WTC11 (cell line): ENCODE results near the gene GTPBP1. TPM values are rescaled to one million over a fixed set of nuclear protein-coding genes. Genes with fewer than 3 reads are reported as not detected.

Source experiments
- ATAC-seq: fragments of 200-7000 bp; cut with Tn5 transposase; 2 replicates; pipeline ENCODE4 v1.10.0; 2021; ENCODE audit warnings: mild to moderate bottlenecking, moderate library complexity
- CTCF ChIA-PET: fragments of 300-600 bp; sonication (Branson Sonifier 250); formaldehyde crosslinking; loops from one replicate; lab custom pipeline; 2021; ENCODE audit warnings: antibody characterized with exemption; lab: Charles Lee
- POLR2A ChIA-PET: fragments of 350-600 bp; sonication (Branson Sonifier 250); formaldehyde crosslinking; loops from one replicate; lab custom pipeline; 2021; ENCODE audit warnings: antibody characterized with exemption; lab: Charles Lee
- DNase-seq: peaks from one replicate; pipeline ENCODE4 v3.0.0; 2021; ENCODE audit warnings: low spot score
- H3K27ac Mint-ChIP-seq: 2 replicates; pipeline ENCODE4 v1.8.0; 2021; ENCODE audit warnings: mixed read lengths
- H3K27me3 Mint-ChIP-seq: 2 replicates; pipeline ENCODE4 v1.8.0; 2021; ENCODE audit warnings: low read depth, mild to moderate bottlenecking, moderate library complexity, mixed read lengths
- H3K36me3 Mint-ChIP-seq: 2 replicates; pipeline ENCODE4 v1.8.0; 2021; ENCODE audit warnings: mixed read lengths
- H3K4me1 Mint-ChIP-seq: 2 replicates; pipeline ENCODE4 v1.8.0; 2022; ENCODE audit warnings: mixed read lengths
- H3K4me3 Mint-ChIP-seq: 2 replicates; pipeline ENCODE4 v1.8.0; 2021; ENCODE audit warnings: mild to moderate bottlenecking, moderate library complexity, mixed read lengths
- H3K9me3 Mint-ChIP-seq: 2 replicates; pipeline ENCODE4 v1.8.0; 2021; ENCODE audit warnings: mixed read lengths
- EMX1 ChIP-seq: fragments of 250-450 bp; sonication (Bioruptor Pico); IDR thresholded peaks from 2 replicates; pipeline ENCODE4 v1.8.0; 2021; ENCODE audit warnings: mild to moderate bottlenecking
- GABPB1 ChIP-seq: sonication (generic); formaldehyde crosslinking; IDR thresholded peaks from 2 replicates; pipeline ENCODE4 v1.8.1; 2023; ENCODE audit warnings: mild to moderate bottlenecking, missing genetic modification reagents
- KAT7 ChIP-seq: sonication (generic); formaldehyde crosslinking; IDR thresholded peaks from 2 replicates; pipeline ENCODE4 v1.8.1; 2023; ENCODE audit warnings: missing genetic modification reagents, mild to moderate bottlenecking, borderline replicate concordance
- MYBL2 ChIP-seq: sonication (generic); formaldehyde crosslinking; IDR thresholded peaks from 2 replicates; pipeline ENCODE4 v1.8.1; 2023; ENCODE audit warnings: mild to moderate bottlenecking, moderate library complexity, missing genetic modification reagents
- NR3C1 ChIP-seq: sonication (generic); formaldehyde crosslinking; conservative IDR thresholded peaks from 2 replicates; pipeline ENCODE4 v1.8.1; 2023; ENCODE audit warnings: low read depth, mild to moderate bottlenecking, missing genetic modification reagents
- PRDM15 ChIP-seq: sonication (generic); formaldehyde crosslinking; IDR thresholded peaks from 2 replicates; pipeline ENCODE4 v1.8.0; 2022; ENCODE audit warnings: missing genetic modification reagents
- STAT6 ChIP-seq: sonication (generic); formaldehyde crosslinking; conservative IDR thresholded peaks from 2 replicates; pipeline ENCODE4 v1.8.1; 2023; ENCODE audit warnings: mild to moderate bottlenecking, low read depth, missing genetic modification reagents, moderate library complexity
- TCF7 ChIP-seq: sonication (generic); formaldehyde crosslinking; IDR thresholded peaks from 2 replicates; pipeline ENCODE4 v1.8.0; 2022; ENCODE audit warnings: mild to moderate bottlenecking, low read depth, missing genetic modification reagents, moderate library complexity
- TEAD4 ChIP-seq: sonication (generic); formaldehyde crosslinking; IDR thresholded peaks from 2 replicates; pipeline ENCODE4 v1.8.0; 2022; ENCODE audit warnings: mild to moderate bottlenecking, missing genetic modification reagents
- ZBTB43 ChIP-seq: sonication (generic); formaldehyde crosslinking; IDR thresholded peaks from 2 replicates; pipeline ENCODE4 v1.8.1; 2023; ENCODE audit warnings: mild to moderate bottlenecking, missing genetic modification reagents
- ZNF219 ChIP-seq: sonication (generic); formaldehyde crosslinking; IDR thresholded peaks from 2 replicates; pipeline ENCODE4 v1.8.0; 2023; ENCODE audit warnings: missing genetic modification reagents, mild to moderate bottlenecking, borderline replicate concordance
- ZNF317 ChIP-seq: sonication (generic); formaldehyde crosslinking; IDR thresholded peaks from 2 replicates; pipeline ENCODE4 v1.8.1; 2023; ENCODE audit warnings: low read depth, mild to moderate bottlenecking, moderate library complexity, missing genetic modification reagents, borderline replicate concordance
- ZNF416 ChIP-seq: fragments of 250-450 bp; sonication (Bioruptor Pico); IDR thresholded peaks from 2 replicates; pipeline ENCODE4 v1.9.0; 2021; ENCODE audit warnings: mild to moderate bottlenecking, inconsistent platforms
- ZNF423 ChIP-seq: fragments of 250-450 bp; sonication (Bioruptor Pico); IDR thresholded peaks from 2 replicates; pipeline ENCODE4 v2.1.2; 2022; ENCODE audit warnings: mild to moderate bottlenecking, moderate library complexity
- ZSCAN18 ChIP-seq: fragments of 250-450 bp; sonication (Bioruptor Pico); IDR thresholded peaks from 2 replicates; pipeline ENCODE4 v2.1.2; 2022; ENCODE audit warnings: mild to moderate bottlenecking, moderate library complexity
- total RNA-seq: library from RNA; stranded (reverse); gene quantifications from 3 replicates; pipeline ENCODE4 v1.2.3, GENCODE V29; 2021
- TF ChIP-seq, protein P1 (sequence below): fragments of 250-450 bp; sonication (Bioruptor Pico); IDR thresholded peaks from 2 replicates; pipeline ENCODE4 v1.9.0; 2021; ENCODE audit warnings: moderate library complexity, mild to moderate bottlenecking, inconsistent platforms, borderline replicate concordance
- TF ChIP-seq, protein P2 (sequence below): sonication (generic); formaldehyde crosslinking; IDR thresholded peaks from 2 replicates; pipeline ENCODE4 v1.8.1; 2022; ENCODE audit warnings: missing genetic modification reagents, borderline replicate concordance

Gene GTPBP1
- total RNA-seq, 1 experiment from 2014 or later = 108 TPM

GRCh38 chr22:38755911-38756532 is 50.3 kb downstream of the GTPBP1 start, which contains the start of gene SUN2 (continued):
- TF ChIP-seq, protein P1, sequence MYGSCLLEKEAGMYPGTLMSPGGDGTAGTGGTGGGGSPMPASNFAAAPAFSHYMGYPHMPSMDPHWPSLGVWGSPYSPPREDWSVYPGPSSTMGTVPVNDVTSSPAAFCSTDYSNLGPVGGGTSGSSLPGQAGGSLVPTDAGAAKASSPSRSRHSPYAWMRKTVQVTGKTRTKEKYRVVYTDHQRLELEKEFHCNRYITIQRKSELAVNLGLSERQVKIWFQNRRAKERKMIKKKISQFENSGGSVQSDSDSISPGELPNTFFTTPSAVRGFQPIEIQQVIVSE = no peak
- TF ChIP-seq TCF7 (CRISPR knock-in tag) = no peak
- TF ChIP-seq NR3C1 (CRISPR knock-in tag) = no peak
- no peak for TF ChIP-seq ZSCAN18 (CRISPR knock-in tag)

GRCh38 chr22:38756711-38757463 is 51.1 kb downstream of the GTPBP1 start:
- H3K4me1 Mint-ChIP-seq = peaks cover 19% of the 10 kb centered on the region
- peak overlapping the region; percentile 20; the same call in 1 of the 2 replicates for H3K27ac Mint-ChIP-seq
- DNase-seq = no peak
- peaks cover 11% of the 10 kb centered on the region for H3K27me3 Mint-ChIP-seq
- POLR2A ChIA-PET = no interaction called here
- H3K36me3 Mint-ChIP-seq = no peaks in the 10 kb centered on the region
- ATAC-seq = no peak
- CTCF ChIA-PET = interaction anchor here (0.9 to 2.7 kb wide), 8 partner anchors 9 to 113 kb away, joined by 3 to 14 read pairs (median 4); no protein-coding TSS in a partner anchor
- TF ChIP-seq ZNF219 (no peak), ZNF317 (CRISPR knock-in tag) (no peak), ZNF416 (CRISPR knock-in tag) (no peak), TEAD4 (CRISPR knock-in tag) (no peak)
- no peaks in the 10 kb centered on the region for H3K9me3 Mint-ChIP-seq
- H3K4me3 Mint-ChIP-seq = peak overlapping the region; percentile 71

GRCh38 chr22:38757464-38757757 is 51.7 kb downstream of the GTPBP1 start:
- ChIA-PET POLR2A (no interaction called here), CTCF (interaction anchor here (1.4 to 2.7 kb wide), 4 partner anchors 9 to 24 kb away, joined by 3 to 14 read pairs (median 8); no protein-coding TSS in a partner anchor)
- H3K4me1 Mint-ChIP-seq = peaks cover 19% of the 10 kb centered on the region
- H3K4me3 Mint-ChIP-seq = no peak overlapping the region; the same call in 1 of the 2 replicates
- no peaks in the 10 kb centered on the region for H3K36me3 Mint-ChIP-seq
- DNase-seq (no peak), ATAC-seq (no peak)
- TF ChIP-seq KAT7 (no peak), PRDM15 (no peak), EMX1 (no peak), TEAD4 (CRISPR knock-in tag) (no peak), ZNF423 (CRISPR knock-in tag) (no peak), STAT6 (CRISPR knock-in tag) (no peak), GABPB1 (CRISPR knock-in tag) (no peak), ZBTB43 (CRISPR knock-in tag) (no peak), ZNF317 (CRISPR knock-in tag) (no peak), MYBL2 (no peak)
- TF ChIP-seq, protein P2, sequence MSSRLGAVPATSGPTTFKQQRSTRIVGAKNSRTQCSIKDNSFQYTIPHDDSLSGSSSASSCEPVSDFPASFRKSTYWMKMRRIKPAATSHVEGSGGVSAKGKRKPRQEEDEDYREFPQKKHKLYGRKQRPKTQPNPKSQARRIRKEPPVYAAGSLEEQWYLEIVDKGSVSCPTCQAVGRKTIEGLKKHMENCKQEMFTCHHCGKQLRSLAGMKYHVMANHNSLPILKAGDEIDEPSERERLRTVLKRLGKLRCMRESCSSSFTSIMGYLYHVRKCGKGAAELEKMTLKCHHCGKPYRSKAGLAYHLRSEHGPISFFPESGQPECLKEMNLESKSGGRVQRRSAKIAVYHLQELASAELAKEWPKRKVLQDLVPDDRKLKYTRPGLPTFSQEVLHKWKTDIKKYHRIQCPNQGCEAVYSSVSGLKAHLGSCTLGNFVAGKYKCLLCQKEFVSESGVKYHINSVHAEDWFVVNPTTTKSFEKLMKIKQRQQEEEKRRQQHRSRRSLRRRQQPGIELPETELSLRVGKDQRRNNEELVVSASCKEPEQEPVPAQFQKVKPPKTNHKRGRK (CRISPR knock-in tag) = no peak
- no peak overlapping the region for H3K27ac Mint-ChIP-seq
- H3K27me3 Mint-ChIP-seq = peaks cover 11% of the 10 kb centered on the region
- no peaks in the 10 kb centered on the region for H3K9me3 Mint-ChIP-seq
